CD4-positive, alpha-beta T cell treated with Interleukin-4 for 4 hours (primary cell): ENCODE measurements around the gene SEMA3A.
"Not testable (repeated sequence)": the region's sequence is repeated elsewhere in the genome, so short reads cannot be mapped to it uniquely, and the experiment has no call there.

Experiments used
- DNase-seq: peaks from one replicate; pipeline ENCODE4 v3.0.0-alpha.2; 2020

Gene SEMA3A

DNA sequence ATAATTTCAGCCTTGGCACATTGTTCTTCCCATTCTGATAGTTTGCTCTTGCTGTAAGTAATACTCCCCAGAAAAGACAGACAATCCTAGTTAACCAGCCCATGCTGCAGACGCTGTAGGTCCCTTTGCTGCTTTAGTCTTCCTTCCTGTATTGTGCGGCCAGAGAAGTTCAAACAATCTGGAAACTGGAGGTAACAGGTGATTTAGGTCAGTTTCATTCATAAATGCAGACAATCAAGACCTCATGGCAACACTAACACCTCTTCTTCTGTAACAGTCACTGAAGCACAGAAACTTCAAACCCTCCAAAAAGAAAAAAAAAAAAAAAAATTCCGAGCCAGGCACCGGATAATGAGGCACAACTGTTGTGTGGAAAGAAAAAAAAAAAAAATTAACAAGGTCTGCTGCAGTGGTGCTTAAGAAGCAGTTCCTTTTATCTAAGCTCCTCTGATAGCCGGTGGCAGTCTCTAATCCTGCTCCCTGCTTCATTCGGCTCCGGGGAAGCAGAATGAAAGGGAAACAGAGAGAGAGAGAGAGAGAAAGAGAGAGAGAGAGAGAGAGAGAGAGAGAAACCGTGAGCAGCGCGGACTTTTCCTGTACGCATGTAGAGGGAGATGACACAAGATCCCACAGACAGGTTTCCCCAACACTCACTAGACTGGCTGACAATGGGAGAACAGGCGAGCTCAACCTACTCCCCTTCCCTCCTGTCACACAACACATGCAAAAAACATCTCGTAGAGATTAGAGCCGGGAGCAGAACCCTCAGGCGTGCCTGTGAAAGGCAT is at the start of gene SEMA3A:
Gene SEMA3A (minus strand): TSS at position 306 of the 788 bp plus-strand sequence. CDS start 203 bp downstream, at position 103.
- no peak for DNase-seq

DNA sequence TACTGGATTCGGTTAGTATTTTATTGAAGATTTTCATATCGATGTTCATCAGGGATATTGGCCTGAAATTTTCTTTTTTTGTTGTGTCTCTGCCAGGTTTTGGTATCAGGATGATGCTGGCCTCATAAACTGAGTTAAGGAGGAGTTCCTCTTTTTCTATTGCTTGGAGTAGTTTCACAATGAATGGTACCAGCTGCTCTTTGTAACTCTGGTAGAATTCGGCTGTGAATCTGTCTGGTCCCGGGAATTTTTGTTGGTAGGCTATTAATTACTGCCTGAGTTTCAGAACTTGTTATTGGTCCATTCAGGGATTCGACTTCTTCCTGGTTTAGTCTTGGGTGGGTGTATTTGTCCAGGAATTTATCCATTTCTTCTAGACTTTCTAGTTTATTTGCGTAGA is 48.4 kb upstream of the SEMA3A start:
- not testable (repeated sequence) for DNase-seq

DNA sequence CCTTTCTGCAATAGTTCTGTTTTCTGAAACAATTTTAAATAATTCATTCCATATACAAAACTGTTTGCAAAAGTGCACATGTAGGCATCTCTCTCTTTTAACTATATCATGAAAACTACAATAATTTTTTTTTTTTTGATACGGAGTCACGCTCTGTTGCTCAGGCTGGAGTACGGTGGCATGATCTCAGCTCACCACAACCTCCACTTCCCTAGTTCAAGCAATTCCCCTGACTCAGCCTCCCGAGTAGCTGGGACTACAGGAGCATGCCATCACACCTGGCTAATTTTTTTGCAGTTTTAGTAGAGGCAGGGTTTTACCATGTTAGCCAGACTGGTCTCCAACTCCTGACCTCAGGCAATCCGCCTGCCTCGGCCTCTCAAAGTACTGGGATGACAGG is 44.0 kb upstream of the SEMA3A start:
- no peak for DNase-seq

DNA sequence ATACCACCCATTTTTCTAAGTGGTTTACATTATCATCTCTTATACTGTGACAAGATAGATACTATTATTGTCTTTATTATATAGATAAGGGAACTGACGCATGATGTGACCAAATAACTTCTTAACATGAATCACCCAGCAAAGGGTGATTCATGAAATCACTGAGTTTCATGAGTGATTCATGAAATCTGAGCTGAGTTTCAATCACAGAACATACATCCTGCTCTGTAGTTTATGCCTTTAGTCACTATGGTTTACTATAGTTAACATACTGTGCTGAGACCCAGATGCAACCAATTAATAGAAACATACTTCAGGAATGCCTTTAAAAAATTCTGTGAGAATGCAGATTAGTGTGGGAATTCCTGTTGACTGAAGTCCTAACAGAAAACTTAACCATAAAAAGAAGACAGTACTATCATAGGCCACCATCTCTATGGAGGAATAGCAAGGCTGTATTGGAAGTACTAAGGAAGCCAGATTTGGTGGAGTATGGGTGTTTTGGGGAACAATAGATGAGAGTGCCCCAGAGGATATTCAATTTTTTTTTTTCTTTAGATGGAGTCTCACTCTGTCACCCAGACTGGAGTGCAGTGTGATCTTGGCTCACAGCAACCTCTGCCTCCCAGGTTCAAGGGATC is 43.1 kb upstream of the SEMA3A start:
- no peak for DNase-seq

DNA sequence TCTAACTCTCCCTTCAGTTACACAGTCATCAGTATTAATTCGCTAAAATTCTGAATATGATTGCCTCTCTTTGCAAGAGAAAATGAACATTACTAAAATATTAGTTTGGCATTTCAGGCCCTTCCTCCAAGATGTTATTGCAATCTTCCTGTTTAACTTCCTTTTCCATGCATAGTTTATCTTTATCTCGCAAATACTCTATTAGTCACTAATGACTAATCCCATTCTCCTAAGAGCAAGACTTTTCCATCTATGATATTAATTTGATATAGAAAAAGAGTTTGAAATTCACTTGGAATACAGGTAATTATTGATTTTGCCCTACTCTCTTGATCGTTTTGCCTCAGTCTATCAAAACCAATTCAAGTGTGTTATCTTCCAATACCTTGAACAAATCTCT is 41.8 kb upstream of the SEMA3A start:
- DNase-seq = no peak

DNA sequence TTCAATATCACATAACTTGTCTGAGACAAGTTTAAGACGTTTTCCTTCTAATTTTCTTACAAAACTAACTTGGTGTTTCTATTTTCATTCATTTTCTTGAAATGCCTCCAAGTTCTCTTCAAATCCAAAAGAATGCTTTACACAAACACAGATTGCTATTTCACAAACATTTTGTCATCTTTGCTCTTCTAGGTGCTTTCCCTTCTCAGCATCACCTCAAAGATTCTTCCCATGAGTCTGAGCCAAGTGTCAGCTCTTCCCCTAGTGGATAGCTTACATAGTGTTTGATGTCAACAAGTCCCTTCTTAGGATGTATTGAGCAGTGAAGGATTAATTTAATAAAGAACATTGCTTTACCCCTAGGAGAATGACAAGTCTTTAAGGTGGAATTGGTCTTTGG is 38.1 kb upstream of the SEMA3A start:
- no peak for DNase-seq

DNA sequence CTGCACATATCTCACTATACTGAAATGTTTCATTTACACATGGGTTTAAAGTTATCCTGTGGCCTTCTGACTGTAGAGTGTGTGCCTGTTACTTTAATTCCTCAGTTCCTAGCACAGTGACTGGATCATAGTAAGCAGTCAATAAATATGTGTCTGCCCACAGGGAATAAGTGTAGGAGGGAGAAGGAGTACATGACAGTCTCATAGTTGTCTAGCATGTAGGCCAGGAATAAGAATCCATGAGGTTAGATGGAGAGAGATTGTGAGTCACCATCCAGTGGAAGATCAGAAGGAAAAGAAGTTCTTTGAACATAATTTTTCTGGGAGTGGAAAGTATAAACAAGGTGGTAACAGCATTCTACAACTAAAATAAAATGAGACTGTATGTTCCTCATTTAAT is 36.6 kb upstream of the SEMA3A start:
- DNase-seq = no peak

DNA sequence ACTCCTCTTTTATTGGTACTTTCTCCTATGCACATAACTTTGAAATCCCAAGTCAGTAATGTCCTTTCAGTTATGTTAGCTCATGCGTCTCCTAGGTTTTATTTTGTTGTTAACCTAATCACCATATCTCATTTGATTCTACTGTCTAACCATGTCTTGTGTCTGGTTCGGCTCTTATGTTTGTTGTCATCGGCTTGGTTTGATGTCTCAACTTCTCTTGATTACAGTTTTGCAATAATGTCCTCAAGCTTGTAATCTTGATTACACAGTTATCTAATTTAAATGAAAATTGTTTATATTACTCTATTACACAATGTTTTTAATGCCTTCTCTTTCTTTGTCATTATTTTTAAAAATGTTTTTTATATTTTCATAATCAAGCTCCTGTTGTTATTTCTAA is 35.9 kb upstream of the SEMA3A start:
- no peak for DNase-seq

DNA sequence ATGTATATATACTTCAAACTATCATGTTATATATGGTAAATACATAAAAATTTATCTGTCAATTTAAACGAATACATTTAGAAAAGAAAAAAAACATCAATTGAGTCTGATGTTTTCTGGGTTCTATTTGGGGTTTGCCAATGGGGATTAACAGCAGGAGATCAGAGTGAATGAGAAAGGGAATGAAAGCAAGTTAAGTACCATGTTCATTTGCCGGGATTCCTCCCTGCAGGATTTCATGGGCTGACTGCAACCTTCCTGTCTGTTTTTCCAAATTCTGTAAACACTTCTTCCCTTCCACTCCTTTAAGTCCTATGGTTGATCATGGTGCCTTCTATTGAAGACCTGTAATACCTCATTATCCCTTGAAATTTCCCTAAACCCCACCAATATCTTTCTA is 33.9 kb upstream of the SEMA3A start:
- DNase-seq = no peak

DNA sequence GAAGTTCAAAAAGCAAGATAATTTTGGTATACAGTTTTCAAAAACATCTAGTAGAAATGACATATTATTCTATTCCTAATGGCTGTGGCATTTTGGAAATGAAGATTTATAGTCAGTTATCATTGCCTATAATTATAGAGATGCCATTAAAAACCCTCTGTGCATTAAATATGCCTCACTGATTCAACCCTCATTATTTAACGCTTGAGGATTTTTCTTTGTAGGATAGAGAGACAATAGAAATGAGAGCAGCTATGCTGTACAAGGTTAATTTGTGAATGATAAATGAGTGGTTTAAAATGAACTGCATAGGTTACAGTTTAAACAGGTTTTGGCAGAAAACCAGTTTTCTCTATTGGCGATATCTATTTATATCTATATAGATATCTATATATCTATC is 32.2 kb upstream of the SEMA3A start:
- DNase-seq = no peak

DNA sequence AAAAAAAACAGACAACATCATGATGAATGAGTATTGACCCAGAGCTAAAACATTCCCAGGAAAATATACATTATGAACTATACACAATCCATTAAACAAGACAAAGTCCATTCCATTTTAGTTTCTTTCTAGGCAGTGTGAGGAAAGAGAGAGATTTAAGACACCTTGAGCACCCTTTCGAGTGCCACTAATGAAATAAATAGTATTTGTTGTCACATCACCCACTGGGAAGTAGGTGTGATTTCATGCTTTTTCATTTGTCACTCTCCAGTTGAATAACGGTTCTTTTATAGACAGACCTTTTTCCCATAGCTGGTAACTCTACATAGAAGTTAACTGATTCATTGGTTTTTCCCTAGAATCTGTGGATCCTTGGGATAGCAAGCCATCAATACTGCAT is 29.9 kb upstream of the SEMA3A start:
- no peak for DNase-seq

DNA sequence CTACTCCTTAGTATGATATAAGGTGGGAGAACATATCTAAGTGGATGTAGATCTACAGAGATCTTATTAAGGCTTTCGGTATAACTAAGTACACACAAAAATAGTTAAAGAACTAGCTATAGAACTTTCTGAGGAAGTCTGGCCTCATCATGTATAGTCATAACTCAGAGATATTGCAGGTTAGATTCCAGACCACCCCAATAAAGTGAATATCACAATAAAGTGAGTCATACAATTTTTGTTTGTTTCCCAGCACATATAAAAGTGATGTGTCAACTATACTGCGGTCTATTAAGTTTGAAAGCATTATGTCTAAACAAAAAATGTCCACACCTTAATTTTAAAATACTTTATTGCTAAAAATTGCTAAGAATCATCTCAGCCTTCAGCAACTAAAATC is 24.7 kb upstream of the SEMA3A start:
- no peak for DNase-seq

DNA sequence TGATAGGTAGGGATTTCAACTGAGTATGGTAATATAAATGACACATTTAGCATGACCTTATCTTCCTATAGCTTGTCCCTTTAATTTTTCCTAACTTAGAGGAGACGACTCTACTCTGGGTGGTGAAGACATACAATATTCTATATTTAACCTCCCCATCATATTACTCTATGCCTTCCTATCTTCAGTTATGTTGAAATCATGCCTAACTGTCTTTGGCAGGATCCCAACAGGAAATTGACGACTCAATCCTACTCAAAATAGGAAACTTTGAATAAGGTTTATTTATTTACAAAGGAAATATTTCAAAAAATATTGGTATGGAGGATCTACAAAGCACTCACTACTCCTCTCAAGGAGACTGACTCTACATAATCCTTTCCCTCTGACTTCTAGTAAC is 24.1 kb upstream of the SEMA3A start:
- DNase-seq = no peak

DNA sequence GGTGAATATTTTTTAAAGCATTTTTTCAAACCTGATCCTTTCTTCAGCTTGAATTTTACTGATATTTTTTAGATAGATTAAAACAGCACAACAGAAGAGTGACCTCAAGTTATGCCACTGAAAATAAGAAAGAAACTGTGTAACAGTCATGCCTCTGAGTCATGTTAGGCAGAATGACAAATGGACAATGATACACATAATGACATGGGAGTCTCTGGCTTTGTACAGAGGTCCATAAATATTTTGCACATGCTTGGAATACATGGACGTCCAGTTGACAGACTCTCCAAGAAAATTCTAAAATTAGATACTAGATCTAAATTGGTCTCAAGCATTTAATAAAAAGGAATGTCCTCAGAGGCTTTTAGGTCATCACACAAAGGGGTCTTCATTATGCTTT is 21.9 kb upstream of the SEMA3A start:
- no peak for DNase-seq

DNA sequence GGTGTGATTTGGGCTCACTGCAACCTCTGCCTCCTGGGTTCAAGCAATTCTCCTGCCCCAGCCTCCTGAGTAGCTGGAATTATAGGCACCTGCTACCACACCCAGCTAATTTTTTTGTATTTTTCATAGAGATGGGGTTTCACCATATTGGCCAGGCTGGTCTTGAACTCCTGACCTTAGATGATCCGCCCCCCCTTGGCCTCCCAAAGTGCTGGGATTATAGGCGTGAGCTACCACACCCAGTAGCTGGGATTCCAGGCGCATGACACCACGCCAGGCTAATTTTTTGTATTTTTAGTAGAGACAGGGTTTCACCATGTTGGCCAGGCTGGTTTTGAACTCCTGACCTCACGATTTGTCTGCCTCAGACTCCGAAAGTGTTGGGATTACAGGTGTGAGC is 20.2 kb upstream of the SEMA3A start:
- not testable (repeated sequence) for DNase-seq

DNA sequence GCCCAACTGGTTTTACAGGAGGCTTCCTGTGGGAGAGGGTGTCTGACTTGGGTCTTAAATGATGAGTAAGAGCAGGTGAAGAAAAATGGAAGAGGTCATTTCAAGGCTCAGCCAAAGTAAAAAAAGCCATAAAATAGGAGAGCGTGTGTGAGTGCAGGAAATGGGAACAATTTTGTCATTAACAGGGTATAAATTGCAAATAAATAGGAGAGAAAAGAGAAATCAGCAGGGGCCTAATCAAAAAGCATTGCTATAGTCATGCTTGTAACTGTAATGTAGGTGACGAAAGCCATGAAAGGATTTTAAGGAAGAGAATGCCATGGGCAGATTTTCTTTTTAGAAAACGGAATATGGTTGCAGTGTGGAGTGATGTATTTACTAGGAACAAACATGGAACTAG is 15.7 kb upstream of the SEMA3A start:
- no peak for DNase-seq

DNA sequence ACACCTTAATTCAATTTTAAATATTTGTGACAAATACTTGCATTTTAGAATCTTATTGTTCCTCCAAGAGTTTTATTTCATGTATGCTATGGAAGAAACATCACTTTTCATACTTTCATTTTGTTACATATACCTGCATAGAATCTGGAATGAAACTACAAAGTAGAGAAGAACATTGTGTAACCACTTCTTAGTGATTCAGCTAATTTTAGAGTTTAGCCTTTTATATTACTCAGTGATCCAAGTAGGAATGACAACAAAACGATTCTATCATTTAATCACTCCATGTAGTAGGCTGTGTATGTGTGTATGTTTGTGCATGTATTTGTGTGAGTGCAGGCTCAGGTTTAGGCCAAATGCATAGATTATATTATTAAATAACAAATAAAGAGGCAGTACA is 14.4 kb upstream of the SEMA3A start:
- DNase-seq = no peak

DNA sequence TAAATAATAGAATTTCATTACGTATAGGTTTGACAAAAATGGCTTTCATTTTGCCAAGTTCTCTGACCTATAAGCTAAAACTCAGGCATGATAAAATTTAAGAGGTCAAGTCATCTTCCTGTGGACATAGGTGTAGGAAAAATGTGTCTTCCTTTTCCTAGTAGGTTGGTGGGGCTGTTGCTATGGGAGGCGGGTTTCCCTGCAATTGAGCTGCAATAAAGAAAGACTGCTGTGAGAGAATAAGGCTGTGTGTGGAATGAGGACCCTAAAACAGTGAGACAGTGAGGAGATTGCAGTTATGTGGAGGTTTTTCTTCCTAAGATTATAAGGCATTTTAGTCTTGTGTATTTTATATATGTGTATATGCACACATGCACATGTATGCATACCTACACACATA is 13.0 kb upstream of the SEMA3A start:
- DNase-seq = no peak

DNA sequence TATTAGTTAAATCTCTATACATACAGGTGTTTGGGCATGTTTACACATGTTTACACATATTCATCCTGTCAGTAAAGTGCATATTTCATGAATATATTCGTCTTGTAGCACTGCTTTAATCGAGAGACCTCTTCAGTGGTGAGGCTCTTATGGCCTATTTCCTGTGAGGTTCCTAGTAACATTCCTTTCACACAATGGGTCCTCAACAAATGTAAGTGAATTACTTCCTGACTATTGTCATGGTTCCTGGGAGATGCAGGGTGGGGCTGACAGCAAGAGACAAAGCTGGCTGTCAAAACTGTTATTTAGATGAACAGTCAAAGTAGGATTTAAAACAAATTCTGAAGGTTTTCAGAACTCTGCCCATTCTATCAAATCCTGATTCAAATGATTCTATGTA is 12.4 kb upstream of the SEMA3A start:
- DNase-seq = no peak

DNA sequence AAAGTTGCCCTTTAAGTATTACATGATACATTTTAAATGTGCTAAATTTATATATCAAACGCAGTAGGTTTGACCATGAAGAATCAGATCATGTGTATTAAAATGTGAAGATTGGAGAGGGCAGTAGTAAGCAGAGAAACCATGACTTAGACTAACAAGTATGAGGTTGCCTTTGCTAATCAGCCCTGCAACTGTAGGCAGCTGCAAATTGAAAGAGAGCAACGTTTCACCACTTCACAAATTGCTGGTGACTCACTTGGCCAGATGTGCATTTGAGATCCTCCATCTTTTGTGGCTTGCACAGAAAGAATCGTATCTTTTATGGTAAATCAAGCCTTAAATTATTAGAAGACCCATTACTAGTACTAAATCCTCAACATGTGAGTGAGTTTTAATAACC is 10.1 kb upstream of the SEMA3A start:
- DNase-seq = no peak

DNA sequence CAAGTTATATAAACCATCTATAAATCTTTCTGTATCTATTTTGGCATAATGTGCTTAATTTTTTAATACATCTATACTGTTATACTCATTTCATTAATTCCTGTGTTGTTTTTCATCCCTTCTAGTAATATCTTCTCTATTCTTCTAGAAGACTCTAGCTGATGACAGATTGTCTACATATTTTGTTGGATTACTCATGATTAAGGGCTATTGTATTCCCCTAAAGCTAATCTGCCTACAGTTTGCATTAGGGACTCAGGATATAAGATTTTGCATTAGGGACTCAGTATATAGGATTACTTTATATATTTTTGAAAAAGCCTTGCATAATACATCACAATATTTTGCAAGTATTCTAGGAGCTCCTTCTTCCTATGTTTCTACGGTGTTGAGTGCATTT is 8.3 kb upstream of the SEMA3A start:
- no peak for DNase-seq

DNA sequence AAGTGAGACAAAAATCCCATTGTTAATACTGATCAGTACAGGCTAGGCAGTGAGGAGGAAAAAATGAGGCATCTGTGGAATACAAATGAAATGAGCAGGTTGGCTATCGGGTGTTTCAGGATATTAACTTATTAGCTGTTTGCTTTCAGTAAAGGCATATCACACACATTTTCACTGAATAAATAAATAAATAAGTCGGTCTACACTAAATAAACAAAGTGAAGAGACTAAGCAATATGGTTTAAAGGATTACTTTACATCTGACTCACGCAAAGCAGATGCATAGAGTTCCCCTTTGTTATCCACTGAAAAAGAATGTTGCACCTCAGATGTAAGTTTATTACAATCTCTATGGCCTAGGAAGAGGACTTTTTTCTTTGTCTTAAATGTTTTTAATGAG is 6.3 kb upstream of the SEMA3A start:
- DNase-seq = no peak

DNA sequence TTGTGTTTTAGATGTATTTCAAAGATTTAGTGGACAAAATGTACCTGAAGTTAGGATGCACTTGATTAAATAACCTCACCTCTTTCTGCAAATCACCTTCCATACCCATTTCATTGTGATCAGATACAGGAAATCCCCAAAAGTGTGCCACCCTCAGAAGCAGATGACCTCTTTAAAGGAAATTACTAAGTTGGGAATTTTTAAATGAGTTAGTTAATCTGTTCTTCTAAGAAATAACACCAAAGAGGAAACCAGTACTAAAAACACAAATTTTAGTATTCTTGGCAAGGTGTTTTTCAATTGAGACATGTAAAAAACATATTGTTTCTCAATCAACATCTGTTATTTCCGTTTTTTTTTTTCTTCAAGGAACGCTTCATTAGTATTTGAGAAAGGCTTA is 4.6 kb upstream of the SEMA3A start:
- DNase-seq = no peak

DNA sequence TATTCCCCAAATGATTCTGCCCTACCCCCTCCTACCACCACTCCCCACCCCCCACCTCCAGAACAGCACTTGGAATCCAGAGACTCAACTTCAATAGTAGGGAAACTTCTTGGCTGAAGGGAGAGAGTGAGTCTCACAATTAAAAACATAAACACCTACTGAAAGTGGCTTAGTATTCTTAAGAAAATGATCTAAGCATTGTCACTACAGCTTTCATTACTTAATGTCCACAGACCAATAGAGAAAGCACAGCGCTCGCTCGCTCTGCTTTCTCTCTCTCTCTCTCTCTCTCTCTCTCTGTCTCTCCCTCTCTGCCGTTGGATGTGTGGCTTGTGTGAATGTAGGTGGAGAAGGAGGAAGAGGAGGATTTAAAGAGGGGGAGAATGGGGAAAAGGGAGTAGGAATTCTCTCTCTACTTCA is 1.5 kb upstream of the SEMA3A start:
- DNase-seq = no peak
